Measurements from ENCODE around the gene EMC6. TPM values are rescaled to one million over a fixed set of nuclear protein-coding genes. Genes with fewer than 3 reads are reported as not detected.

Gene EMC6
- total RNA-seq, 4 donors from 2014 or later = 12.6 to 28.1 (median 21.0) TPM

DNA sequence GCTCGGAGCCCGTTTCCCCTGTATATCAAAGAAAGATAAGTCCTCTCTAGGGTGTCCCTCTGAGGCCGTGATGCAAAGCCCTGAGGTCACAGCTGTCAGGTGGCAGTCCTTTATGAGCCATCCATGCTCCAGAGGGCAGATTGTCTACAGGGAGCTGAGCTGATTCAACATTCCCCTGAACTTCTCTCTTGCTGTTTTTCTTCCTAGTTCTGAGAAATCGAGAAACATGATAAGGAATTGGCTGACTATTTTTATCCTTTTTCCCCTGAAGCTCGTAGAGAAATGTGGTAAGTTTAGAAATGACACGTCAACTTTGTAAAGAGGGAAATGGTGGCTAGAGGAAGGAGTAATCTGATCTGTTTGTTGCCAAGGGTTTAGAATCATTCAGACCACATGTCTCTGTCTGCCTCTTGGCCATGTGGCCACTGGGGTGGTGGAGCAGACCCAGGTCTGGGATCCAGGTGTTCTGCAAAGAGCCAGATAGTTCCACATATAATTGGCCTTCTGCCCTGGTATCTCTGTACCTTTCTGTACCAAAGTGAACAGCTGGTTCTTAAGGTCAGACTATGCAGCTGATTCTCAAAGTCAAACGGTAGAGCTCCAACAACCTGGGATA is 28.5 kb upstream of the EMC6 start:
- peaks cover 0 to 19% (median 0%) of the 10 kb centered on the region in 3 donors for H3K36me3 ChIP-seq
- H3K4me1 ChIP-seq = peaks cover 0 to 13% (median 2%) of the 10 kb centered on the region in 4 donors
- H3K4me3 ChIP-seq = no peak overlapping the region
- DNase-seq = no peak
- TF ChIP-seq POLR2A (IDR thresholded peaks at IDR 0.05) = no peak
- TF ChIP-seq, protein P1, sequence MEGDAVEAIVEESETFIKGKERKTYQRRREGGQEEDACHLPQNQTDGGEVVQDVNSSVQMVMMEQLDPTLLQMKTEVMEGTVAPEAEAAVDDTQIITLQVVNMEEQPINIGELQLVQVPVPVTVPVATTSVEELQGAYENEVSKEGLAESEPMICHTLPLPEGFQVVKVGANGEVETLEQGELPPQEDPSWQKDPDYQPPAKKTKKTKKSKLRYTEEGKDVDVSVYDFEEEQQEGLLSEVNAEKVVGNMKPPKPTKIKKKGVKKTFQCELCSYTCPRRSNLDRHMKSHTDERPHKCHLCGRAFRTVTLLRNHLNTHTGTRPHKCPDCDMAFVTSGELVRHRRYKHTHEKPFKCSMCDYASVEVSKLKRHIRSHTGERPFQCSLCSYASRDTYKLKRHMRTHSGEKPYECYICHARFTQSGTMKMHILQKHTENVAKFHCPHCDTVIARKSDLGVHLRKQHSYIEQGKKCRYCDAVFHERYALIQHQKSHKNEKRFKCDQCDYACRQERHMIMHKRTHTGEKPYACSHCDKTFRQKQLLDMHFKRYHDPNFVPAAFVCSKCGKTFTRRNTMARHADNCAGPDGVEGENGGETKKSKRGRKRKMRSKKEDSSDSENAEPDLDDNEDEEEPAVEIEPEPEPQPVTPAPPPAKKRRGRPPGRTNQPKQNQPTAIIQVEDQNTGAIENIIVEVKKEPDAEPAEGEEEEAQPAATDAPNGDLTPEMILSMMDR (IDR thresholded peaks at IDR 0.05) = no peak
- H3K9me3 ChIP-seq = no peaks in the 10 kb centered on the region
- no peaks in the 10 kb centered on the region for H3K27me3 ChIP-seq
- no peak overlapping the region for H3K27ac ChIP-seq

DNA sequence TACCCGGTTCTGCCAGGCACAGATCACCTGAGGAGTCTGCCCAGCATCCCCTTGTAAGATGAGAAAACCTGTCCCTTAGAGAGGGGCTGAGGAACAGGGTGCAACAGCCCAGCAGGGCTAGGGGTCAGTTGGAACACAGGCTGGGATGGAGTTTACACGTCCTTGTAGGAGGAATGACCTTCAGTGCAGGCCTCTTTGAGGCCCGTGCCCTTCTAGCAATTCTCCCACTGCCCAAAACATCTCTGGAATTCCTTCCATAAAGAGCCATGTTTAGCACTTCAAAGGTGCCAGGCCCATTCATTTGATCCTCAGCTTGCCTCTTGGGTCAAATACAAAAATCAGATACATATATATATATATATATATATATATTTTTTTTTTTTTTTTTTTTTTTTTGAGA is 27.6 kb upstream of the EMC6 start:
- DNase-seq = no peak
- peaks cover 0 to 21% (median 0%) of the 10 kb centered on the region in 3 donors for H3K36me3 ChIP-seq
- H3K4me1 ChIP-seq = peaks cover 0 to 8% (median 0%) of the 10 kb centered on the region in 4 donors
- H3K27me3 ChIP-seq = no peaks in the 10 kb centered on the region
- no peaks in the 10 kb centered on the region for H3K9me3 ChIP-seq
- no peak for TF ChIP-seq POLR2A (IDR thresholded peaks at IDR 0.05)
- TF ChIP-seq, protein P1 (IDR thresholded peaks at IDR 0.05) = no peak
- H3K27ac ChIP-seq = no peak overlapping the region
- no peak overlapping the region for H3K4me3 ChIP-seq

- Histone ChIP-seq H3K9me3 (no peaks in the 10 kb centered on the region), H3K27ac (no peak overlapping the region), H3K4me3 (no peak overlapping the region), H3K36me3 (peaks cover 0 to 23% (median 0%) of the 10 kb centered on the region in 3 donors), H3K4me1 (peaks cover 0 to 8% (median 2%) of the 10 kb centered on the region in 4 donors), H3K27me3 (no peaks in the 10 kb centered on the region)
- DNase-seq = no peak
- TF ChIP-seq, protein P1 (IDR thresholded peaks at IDR 0.05) = no peak
- TF ChIP-seq POLR2A (IDR thresholded peaks at IDR 0.05) = no peak
These were observed 26.7 kb upstream of the EMC6 start for GRCh38 chr17:3641717-3642486.

DNA sequence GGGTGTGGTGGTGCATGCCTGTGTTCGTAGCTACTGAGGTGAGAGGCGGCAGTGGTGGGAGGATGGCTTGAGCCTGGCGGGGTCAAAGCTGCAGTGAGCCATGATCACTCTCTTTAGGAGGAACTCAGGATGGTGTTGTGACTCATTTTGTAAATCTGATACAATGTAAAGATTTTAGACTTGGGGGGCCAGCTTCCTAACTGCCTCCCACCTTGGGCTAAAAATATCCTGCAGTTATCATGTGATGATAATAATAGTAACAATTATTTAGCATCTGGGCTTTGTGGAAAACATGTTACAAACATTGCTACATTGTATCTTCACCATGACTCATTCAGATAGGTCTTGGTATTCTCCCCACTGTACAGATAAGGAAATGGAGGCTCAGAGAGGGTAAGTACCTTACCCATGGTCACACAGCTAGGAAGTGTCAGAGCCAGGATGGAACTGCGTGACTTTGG is 24.7 kb upstream of the EMC6 start:
- H3K36me3 ChIP-seq = peaks cover 0 to 40% (median 0%) of the 10 kb centered on the region in 3 donors
- H3K27ac ChIP-seq = no peak overlapping the region
- no peaks in the 10 kb centered on the region for H3K27me3 ChIP-seq
- H3K4me3 ChIP-seq = no peak overlapping the region
- peaks cover 0 to 3% (median 0%) of the 10 kb centered on the region in 4 donors for H3K4me1 ChIP-seq
- DNase-seq = no peak
- H3K9me3 ChIP-seq = no peaks in the 10 kb centered on the region
- TF ChIP-seq, protein P1 (IDR thresholded peaks at IDR 0.05) = no peak
- TF ChIP-seq POLR2A (IDR thresholded peaks at IDR 0.05) = no peak

DNA sequence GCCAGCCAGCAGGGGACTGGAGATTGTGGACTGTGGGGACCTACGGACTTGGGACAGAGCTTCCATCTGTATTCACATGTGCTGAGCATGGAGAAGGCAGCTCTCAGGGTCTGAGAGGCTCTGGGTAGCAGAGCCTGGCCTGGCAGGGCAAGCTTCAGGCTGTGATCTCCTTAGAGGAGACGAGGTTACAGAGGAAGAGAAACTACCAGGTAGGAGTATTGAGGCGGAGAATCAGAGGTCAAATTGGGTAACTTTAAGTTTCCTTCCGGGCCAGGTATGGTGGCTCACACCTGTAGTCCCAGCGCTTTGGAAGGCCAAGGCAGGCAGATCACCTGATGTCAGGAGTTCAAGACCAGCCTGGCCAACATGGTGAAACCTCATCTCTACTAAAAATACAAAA is 23.3 kb upstream of the EMC6 start:
- H3K36me3 ChIP-seq = peaks cover 0 to 50% (median 0%) of the 10 kb centered on the region in 3 donors
- no peaks in the 10 kb centered on the region for H3K27me3 ChIP-seq
- H3K4me3 ChIP-seq = no peak overlapping the region
- TF ChIP-seq, protein P1 (IDR thresholded peaks at IDR 0.05) = no peak
- no peak for TF ChIP-seq POLR2A (IDR thresholded peaks at IDR 0.05)
- H3K27ac ChIP-seq = no peak overlapping the region
- peaks cover 0 to 3% (median 0%) of the 10 kb centered on the region in 4 donors for H3K4me1 ChIP-seq
- DNase-seq = no peak
- H3K9me3 ChIP-seq = no peaks in the 10 kb centered on the region
